Vagina (tissue), 2 donors: Measurements from ENCODE around the gene ADARB2.

ENCODE experiments used
- CTCF ChIP-seq, 3 experiments: fragments of 450-650 bp in 2 of 3; fragments of 200-600 bp in 1 of 3; sonication (generic) in 1 of 3; IDR thresholded peaks; one replicate each; pipeline ENCODE4 v1.5.1; 2017 to 2019; ENCODE audit warnings: antibody characterized with exemption in 3 of 3, mild to moderate bottlenecking in 2 of 3, moderate library complexity in 2 of 3
- POLR2A ChIP-seq, 2 donors: fragments of 450-650 bp; IDR thresholded peaks; one replicate each; pipeline ENCODE4 v1.6.1; 2017; ENCODE audit warnings: antibody characterized with exemption in 2 of 2, mild to moderate bottlenecking in 2 of 2, moderate library complexity in 2 of 2
- POLR2AphosphoS5 ChIP-seq, 2 donors: sonication (generic); formaldehyde crosslinking; IDR thresholded peaks; one replicate each; pipeline ENCODE4 v1.9.0; 2017; ENCODE audit warnings: antibody characterized with exemption in 2 of 2, mild to moderate bottlenecking in 2 of 2, low read depth in 1 of 2; ENCODE audit not compliant: insufficient read depth in 1 of 2

GRCh38 chr10:1310271-1310789, 427.0 kb downstream of the ADARB2 start:
- TF ChIP-seq CTCF (IDR thresholded peaks at IDR 0.05) (no peak), POLR2A (IDR thresholded peaks at IDR 0.05) (no peak), POLR2AphosphoS5 (IDR thresholded peaks at IDR 0.05; ENCODE audit: insufficient read depth in 1 of 2, low read depth in 1 of 2) (no peak)
